GM21528 (cell line): Measurements from ENCODE around the gene SMCO1.
"Not testable (repeated sequence)": the region's sequence is repeated elsewhere in the genome, so short reads cannot be mapped to it uniquely, and the experiment has no call there.

Experiments
- ATAC-seq: cut with Tn5 transposase; IDR thresholded peaks from one replicate; pipeline ENCODE4 v1.9.1; 2021; ENCODE audit warnings: mild to moderate bottlenecking, moderate library complexity; ENCODE audit not compliant: unreplicated experiment, low FRiP score

Gene SMCO1

DNA sequence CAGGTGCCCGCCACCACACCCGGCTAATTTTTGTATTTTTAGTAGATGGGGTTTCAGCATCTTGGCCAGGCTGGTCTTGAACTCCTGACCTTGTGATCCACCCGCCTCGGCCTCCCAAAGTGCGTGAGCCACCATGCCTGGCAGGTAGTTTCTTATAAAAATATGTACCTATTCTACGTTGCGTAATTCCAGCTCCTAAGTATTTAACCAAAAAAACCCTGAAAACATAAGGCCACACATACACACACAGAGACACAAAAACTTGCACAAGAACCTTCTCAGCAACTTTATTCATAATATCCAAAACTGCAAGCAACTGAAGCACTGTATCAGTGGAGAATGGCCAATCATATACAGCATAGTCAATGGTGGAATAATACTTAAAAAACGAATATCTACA, 16.8 kb downstream of the SMCO1 start:
- no peak for ATAC-seq

DNA sequence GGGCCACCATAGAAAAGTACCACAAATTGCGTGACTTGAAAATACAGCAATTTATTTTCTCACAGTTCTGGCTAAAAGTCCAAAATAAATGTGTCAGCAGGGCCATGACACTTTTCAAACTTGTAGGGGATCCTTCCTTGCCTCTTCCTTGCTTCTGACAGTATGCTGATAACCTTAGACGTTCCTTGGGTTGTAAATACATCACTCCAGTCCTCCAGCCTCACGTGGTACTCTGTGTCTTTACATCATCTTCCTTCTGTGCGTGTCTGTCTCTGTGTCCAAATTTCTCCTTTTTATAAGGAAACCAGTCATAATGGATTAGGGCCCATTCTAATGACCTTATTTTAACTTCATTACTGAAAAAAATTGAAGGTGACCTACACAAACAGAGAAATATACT, 19.0 kb downstream of the SMCO1 start:
- no peak for ATAC-seq

DNA sequence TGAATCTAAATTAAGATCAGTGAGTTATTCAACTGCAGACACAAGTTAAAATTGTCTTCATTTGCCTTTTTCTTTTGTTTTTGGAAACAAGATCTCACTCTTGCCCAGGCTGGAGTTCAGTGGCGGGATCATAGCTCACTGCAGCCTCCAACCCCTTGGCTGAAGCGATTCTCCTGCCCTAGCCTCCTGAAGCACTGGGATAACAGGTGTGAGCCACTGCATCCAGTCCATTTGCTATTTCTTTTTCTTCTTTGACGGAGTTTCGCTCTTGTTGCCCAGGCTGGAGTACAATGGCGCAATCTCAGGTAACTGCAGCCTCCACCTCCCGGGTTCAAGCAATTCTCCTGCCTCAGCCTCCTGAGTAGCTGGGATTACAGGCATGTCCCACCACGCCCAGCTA, 21.9 kb downstream of the SMCO1 start:
- no peak for ATAC-seq

DNA sequence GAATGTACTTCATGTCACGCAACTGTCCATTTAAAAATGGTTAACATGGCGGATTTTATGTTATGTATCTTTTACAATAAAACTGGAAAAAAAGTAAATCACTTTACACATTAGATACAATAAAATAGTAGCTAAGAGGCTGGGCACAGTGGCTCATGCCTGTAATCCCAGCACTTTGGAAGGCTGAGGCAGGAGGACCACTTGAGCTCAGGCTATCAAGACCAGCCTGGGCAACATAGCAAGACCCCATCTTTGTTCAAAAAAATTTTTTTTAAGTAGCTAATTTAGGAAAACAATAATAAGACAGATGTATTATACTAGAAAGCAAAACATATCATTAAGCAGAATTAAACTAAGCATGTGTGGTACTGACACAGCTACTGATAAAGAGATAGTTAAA, 23.1 kb downstream of the SMCO1 start:
- no peak for ATAC-seq

DNA sequence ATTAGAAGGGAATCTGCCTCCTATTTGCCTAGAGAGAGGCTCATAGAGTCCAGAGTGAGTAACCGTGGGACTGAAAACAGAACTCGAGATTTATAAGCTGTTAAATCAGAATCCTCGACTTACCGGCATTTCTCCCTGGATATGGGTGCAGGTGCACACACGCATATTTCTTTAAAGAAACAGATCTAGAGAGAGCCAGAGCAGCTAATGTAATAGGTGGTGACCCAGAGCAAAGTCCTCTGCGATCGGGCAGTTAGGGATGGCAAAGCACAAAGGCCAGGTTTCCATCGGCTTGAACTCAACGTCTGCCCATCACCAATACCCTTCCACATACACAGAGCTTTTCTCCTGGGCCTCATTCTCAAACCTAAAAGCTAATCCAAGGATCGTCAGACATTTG, 25.4 kb downstream of the SMCO1 start:
- no peak for ATAC-seq

DNA sequence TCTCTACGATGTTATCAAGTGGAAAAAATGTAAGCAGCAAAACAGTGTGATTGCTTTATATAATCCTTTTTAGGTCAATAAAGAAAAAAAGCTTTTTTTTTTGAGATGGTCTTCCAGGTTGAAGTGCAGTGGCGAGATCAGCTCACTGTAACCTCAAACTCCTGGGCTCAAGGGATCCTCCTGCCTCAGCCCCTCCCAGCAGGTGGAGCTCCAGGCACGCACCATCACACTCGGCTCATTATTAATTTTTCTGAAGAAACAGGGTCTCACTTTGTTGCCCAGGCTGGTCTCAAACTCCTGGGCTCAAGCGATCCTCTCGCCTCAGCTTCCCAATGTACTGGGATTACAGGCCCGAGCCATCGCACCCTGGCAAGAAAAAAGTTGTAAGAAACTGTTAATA, 28.9 kb downstream of the SMCO1 start:
- no peak for ATAC-seq

DNA sequence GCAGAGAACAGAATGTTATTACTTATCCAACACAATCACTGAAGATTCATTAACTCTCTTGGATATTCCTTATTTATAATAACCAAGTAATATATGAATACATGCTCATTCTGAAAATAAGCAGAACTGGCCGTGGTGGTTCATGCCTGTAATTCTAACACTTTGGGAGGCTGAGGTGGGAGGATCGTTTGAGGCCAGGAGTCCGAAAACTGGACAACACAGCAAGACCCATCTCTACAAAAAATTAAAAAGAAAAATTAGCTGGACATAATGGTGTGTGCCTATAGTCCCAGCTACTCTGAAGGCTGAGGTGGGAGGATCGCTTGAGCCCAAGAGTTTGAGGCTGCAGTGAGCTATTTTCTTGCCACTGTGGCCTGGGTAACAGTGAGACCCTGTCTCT, 37.5 kb downstream of the SMCO1 start:
- no peak for ATAC-seq

DNA sequence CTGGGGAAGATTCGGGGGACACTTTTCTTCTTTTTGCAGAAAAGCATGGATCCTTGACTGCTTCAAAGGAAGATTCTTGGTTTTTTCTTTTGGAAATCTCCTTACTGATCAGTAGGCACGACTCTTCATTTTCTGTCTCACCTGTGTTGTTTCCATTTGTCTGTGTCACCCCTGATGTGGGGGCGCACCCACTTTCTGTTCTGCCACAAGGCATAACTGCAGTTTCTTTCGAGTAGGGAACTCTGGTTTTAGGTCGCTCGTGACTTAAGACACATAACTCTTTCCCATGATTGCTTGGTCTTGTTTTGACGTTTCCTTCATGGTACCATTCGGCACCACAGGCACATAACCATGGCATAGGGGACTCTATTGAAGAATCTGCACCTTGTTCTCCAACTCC, 42.9 kb downstream of the SMCO1 start:
- no peak for ATAC-seq

DNA sequence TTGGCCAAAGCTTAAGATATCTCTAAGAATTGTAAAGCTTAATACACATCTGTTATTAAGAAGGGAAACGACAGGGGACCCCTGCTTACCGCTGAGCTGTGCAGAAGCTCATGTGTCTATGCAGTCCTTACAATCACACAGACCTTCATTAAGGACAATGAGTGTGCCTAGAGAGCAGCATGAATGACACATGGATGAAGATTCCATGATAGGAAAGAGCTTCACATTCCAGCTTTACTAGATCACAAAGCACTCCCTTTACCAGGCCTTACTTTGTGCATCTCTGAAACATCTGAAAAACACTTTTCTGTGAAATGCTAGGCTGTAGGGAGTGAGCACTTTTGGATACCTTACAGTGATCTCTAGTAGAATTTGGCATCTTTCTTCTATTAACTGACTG, 43.6 kb downstream of the SMCO1 start:
- no peak for ATAC-seq

DNA sequence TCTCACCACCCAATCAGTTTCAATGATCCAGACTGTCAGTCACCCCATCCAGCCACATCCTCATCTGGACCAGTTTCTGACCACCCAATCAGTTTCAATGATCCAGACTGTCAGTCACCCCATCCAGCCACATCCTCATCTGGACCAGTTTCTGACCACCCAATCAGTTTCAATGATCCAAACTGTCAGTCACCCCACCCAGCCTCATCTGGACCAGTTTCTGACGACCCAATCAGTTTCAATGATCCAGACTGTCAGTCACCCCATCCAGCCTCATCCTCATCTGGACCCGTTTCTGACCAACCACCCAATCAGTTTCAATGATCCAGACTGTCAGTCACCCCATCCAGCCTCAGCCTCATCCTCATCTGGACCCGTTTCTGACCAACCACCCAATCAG, 45.0 kb downstream of the SMCO1 start:
- ATAC-seq = not testable (repeated sequence)

DNA sequence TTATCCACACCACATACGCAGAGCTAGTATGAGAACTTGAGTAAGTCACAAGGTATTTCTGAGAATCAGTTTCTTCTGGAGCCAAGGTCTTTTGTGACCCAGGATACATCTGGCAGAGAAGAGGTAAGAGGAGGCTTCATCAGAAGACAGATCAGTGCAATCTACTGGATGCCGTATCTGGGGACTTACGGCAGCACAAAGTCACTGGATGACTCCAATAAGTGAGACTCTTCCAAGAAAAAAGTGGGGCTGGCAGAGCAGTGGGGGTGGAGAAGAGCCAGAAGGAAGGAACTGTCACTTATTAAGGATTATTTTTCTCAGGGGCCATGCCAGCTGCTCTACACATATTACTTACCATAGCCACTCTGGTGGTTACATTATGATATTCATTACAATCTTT, 51.3 kb downstream of the SMCO1 start:
- no peak for ATAC-seq

DNA sequence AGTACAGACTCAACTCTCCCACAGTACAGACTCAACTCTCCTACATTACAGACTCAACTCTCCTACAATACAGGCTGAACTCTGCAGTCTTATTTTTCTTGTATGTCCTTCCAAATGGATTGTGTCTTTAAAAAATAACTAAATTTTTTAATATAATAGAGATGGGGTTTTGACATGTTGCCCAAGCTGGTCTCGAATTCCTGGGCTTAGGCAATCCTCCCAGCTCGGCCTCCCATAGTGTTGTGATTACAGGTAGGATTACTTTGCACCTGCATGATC, 51.7 kb downstream of the SMCO1 start:
- ATAC-seq = no peak

DNA sequence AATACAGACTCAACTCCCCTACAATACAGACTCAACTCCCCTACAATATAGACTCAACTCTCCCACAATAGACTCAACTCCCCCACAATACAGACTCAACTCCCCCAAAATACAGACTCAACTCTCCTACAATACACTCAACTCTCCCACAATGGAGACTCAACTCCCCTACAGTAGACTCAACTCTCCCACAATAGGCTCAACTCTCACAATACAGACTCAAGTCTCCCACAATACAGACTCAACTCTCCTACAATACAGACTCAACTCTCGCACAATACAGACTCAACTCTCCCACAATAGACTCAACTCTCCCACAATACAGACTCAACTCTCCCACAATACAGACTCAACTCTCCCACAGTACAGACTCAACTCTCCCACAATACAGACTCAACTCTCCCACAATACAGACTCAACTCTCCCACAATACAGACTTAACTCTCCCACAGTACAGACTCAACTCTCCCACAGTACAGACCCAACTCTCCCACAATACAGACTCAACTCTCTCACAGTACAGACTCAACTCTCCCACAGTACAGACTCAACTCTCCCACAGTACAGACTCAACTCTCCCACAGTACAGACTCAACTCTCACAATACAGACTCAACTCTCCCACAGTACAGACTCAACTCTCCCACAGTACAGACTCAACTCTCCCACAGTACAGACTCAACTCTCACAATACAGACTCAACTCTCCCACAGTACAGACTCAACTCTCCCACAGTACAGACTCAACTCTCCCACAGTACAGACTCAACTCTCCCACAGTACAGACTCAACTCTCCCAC, 52.3 kb downstream of the SMCO1 start:
- not testable (repeated sequence) for ATAC-seq

DNA sequence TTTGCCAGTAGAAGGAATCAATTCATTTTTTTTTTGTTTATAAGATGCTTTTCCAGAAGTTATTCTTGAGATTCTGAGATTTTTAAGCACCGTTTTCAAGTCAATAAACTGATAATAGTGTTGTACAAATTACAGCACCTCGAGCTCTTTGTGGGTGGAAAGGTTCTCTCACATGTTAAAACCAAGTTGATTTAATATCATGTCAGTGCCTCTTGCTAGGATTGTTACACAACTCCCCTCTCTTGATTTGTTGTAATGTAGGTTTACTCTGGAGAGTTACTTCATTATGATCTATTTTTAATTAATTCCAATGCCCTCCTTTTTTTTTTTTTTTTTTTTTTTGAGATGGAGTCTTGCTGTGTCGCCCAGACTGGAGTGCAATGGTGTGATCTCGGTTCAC, 57.1 kb downstream of the SMCO1 start:
- no peak for ATAC-seq

DNA sequence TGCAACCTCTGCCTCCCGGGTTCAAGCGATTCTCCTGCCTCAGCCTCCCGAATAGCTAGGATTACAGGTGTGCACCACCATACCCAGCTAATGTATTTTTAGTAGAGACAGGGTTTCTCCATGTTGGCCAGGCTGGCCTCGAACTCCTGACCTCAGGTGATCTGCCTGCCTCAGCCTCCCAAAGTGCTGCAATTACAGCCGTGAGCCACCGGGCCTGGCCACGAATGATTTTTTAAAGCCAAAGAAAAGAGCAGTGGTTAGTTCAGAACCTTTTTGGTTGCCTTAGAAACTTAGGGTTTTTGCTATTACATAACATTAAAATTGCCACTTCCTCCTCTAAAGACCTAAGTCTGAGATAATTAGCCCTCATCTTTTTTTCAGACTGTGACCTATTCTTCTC, 57.7 kb downstream of the SMCO1 start:
- ATAC-seq = not testable (repeated sequence)
